ENCODE results near the gene PARP4. TPM values are rescaled to one million over a fixed set of nuclear protein-coding genes. Genes with fewer than 3 reads are reported as not detected.

PARP4 gene
- total and polyA plus RNA-seq, 2 donors (not counting 3 experiments of a cell fraction or from before 2014, with no cell fraction given): 37.1 to 71.7 TPM

GRCh38 chr13:24459726-24460125 is 52.9 kb downstream of the PARP4 start:
- no peak overlapping the region for H3K9ac ChIP-seq (replicated peaks; ENCODE audit: extremely low read depth, insufficient read depth, low read length)
- intact Hi-C loops (cut with micrococcal nuclease): no loop called here
- CTCF ChIA-PET: no interaction called here
- H3K9me3 ChIP-seq (replicated peaks; ENCODE audit: control insufficient read depth, insufficient read depth, low read length): no peaks in the 10 kb centered on the region
- no peak overlapping the region for H3K4me2 ChIP-seq (ENCODE audit: insufficient read depth, low read length)
- no peaks in the 10 kb centered on the region for H3K4me1 ChIP-seq (ENCODE audit: control insufficient read depth, extremely low read depth, insufficient read depth, low read length)
- H3K9me1 ChIP-seq (replicated peaks; ENCODE audit: control insufficient read depth, extremely low read depth, insufficient read depth, low read length): no peaks in the 10 kb centered on the region
- no peaks in the 10 kb centered on the region for H3K27me3 ChIP-seq (ENCODE audit: control insufficient read depth in 2 of 2, insufficient read depth in 2 of 2, low read length in 2 of 2)
- H3K27ac ChIP-seq (ENCODE audit: insufficient read depth, low read depth, low read length): no peak overlapping the region
- TF ChIP-seq EZH2 (IDR thresholded peaks at IDR 0.05; ENCODE audit: borderline replicate concordance, low read depth, low read length, severe bottlenecking) (no peak), GATA2 (IDR thresholded peaks at IDR 0.05; ENCODE audit: insufficient read depth, insufficient read length, low read depth, low read length) (no peak), CTCF (IDR thresholded peaks at IDR 0.05; ENCODE audit: extremely low read depth in 1 of 2, insufficient read depth in 1 of 2, low read depth in 1 of 2, low read length in 2 of 2) (no peak), POLR2A (IDR thresholded peaks at IDR 0.05; ENCODE audit: low read depth, low read length) (no peak), POLR2AphosphoS5 (IDR thresholded peaks at IDR 0.05; ENCODE audit: insufficient read depth, low read depth, low read length) (no peak), FOS (IDR thresholded peaks at IDR 0.05; ENCODE audit: borderline replicate concordance, insufficient read depth, low read length) (no peak), JUN (IDR thresholded peaks at IDR 0.05; ENCODE audit: borderline replicate concordance, insufficient read depth, insufficient read length, low read depth) (no peak), MYC (IDR thresholded peaks at IDR 0.05; ENCODE audit: low read depth, low read length) (no peak), MAX (IDR thresholded peaks at IDR 0.05; ENCODE audit: insufficient read depth, insufficient read length) (no peak)
- no peaks in the 10 kb centered on the region for H4K20me1 ChIP-seq (replicated peaks; ENCODE audit: control insufficient read depth, extremely low read depth, insufficient read depth, low read length)
- H3K79me2 ChIP-seq (ENCODE audit: control insufficient read depth, insufficient read depth, low read length): no peaks in the 10 kb centered on the region
- H3K4me3 ChIP-seq (replicated peaks in 1 of 3; ENCODE audit: insufficient read depth in 1 of 3, low read depth in 1 of 3, low read length in 3 of 3): no peak overlapping the region
- POLR2A ChIA-PET: no interaction called here
- FAIRE-seq: no peak
- no TSS peak for BruUV-seq (replicated peaks)
- peaks cover 15 to 16% of the 10 kb centered on the region in 2 experiments for H3K36me3 ChIP-seq (ENCODE audit: control insufficient read depth in 2 of 2, extremely low read depth in 1 of 2, insufficient read depth in 2 of 2, low read length in 2 of 2)
- dilution Hi-C loops (cut with MboI; ENCODE audit: extremely low pct_ligation_motif_present, low sequenced_read_pairs): no loop called here
- no peak for DNase-seq (ENCODE audit: low read depth, low spot score)
- H2AFZ ChIP-seq (ENCODE audit: low read depth, low read length): no peak overlapping the region

Data from endothelial cell of umbilical vein (primary cell).